Measurements from ENCODE around the gene STARD7.
"Not testable (repeated sequence)": the region's sequence is repeated elsewhere in the genome, so short reads cannot be mapped to it uniquely, and the experiment has no call there.

Gene STARD7, protein sequence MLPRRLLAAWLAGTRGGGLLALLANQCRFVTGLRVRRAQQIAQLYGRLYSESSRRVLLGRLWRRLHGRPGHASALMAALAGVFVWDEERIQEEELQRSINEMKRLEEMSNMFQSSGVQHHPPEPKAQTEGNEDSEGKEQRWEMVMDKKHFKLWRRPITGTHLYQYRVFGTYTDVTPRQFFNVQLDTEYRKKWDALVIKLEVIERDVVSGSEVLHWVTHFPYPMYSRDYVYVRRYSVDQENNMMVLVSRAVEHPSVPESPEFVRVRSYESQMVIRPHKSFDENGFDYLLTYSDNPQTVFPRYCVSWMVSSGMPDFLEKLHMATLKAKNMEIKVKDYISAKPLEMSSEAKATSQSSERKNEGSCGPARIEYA

DNA sequence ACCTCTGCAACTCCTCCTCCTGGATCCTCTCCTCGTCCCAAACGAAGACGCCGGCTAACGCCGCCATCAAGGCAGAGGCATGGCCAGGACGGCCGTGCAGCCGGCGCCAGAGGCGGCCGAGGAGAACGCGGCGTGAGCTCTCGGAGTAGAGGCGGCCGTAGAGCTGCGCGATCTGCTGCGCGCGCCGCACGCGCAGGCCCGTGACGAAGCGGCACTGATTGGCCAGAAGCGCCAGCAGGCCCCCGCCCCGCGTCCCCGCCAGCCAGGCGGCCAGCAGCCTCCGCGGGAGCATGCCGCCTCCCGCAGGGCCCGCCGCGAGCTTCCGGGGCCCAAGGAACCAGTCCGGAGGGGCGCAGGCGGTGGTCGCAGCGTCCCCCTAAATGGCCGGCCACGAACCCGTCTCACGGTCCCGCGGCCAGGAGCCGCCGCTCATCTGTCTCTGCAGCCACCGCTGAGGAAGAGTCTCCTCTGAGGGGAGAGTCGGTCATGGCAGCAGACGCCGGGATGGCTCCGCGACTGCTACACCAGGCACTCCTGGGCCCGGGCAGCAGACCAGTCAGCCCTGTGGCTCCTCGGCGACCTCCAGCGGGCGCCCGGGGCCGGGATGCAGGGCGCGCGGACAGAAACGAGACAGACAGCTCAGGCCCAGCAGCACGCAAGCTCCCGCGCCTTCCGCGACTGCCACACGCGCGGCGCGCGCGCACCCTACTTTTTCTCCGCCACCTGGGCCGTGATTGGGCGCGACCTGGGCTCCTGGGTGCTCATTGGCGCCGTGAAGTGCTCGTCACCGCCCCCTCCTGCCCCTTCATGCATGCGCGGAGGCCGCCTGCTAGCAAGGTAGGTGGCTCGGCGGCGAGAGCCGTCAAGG is at the start of gene STARD7:
Gene STARD7, minus strand, starts transcription at position 685 of the 868 bp plus-strand sequence. Its CDS starts 393 bp downstream, at position 292.
- peak; percentile 96 for DNase-seq (ENCODE audit: low read depth)

GRCh38 chr2:96257744-96258143 is 49.1 kb upstream of the STARD7 start:
- DNase-seq (ENCODE audit: low read depth) = not testable (repeated sequence)

GRCh38 chr2:96256611-96257113 is 48.0 kb upstream of the STARD7 start:
- DNase-seq (ENCODE audit: low read depth) = no peak

DNA sequence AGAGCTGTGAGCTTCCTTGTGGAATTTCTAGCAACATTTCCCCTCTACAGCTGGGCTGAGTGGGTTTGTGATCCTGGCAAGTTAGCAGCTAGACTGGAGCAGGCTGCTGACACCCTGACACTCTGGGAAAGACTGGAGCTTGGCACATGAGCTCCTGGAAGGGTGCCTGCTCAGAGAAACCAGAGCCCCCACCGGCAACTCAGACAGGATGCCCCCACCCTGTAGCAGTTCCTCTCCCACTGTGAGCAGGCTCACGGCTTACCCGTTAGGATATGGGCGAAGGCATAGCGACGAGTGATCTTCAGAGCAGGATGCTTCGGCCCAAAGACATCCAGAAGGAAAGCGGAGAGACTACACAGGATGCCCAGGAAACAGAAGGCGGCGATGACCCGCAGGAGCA is 45.9 kb upstream of the STARD7 start:
- no peak for DNase-seq (ENCODE audit: low read depth)

DNA sequence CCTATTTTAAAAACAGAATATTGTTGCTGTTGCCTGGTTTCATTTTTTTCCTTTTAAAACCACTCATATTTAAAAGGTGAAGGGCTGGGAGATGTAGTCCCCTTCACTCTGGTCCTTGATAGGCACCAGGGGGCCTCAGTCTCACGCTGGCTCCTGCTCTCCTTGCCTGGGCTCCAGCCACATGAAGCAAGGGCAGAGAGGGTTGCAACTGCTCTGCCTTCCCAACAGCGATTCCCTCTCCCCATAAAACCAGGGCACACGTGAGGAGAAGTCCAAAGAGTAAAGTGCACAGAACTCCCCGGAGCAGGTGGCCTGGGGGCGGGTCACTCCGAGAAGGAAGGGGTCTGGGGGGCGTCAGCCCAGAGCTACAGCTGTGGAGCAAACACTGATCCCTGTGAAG is 44.4 kb upstream of the STARD7 start:
- no peak for DNase-seq (ENCODE audit: low read depth)

DNA sequence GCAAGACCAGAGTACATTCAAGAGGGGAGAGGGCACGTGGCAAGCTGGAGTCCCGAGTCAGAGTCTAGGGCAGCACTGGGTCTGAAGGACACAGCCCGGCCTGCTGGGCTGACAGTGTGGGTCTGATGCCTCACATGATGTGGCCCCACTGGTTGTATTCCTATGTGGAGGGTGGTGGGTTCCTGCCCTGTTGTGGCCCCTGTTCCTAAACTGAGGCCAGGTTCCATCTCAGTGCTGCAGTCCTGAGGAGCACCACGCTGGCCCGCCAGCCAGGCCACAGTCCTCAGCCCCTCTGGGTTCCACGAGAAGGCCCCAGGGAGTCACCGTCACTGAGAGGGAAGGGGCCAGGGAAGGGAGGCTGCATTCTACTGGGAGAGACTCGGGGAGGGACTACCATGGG is 43.9 kb upstream of the STARD7 start:
- DNase-seq (ENCODE audit: low read depth) = no peak

DNA sequence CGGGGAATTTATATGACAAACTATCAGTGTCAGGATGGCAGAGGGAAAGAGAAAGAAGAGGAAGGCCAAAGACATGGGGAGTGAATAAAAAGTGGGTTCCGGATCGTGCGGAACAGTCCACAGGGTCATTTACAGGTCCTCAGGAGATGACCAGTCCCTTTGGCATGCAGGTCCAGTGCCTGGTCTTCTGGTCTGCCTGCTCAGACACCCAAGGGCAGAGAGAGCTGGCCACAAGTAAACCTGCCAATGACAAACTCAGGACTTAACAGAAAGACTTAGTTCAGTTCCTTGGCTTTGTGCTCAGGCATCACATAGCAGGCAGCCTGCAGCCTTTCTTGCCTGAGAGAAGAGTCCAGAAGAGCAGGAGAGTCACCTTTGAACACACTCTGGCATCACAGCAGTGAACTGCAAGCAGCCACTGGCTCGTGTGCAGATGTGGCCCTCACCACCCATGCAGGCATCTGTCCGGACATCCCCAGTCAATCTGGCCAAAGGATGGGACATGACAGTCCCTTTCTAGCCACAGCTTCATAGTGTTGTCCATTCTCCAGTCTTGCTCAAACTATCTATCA is 43.2 kb upstream of the STARD7 start:
- no peak for DNase-seq (ENCODE audit: low read depth)

GRCh38 chr2:96250188-96250587 is 41.6 kb upstream of the STARD7 start:
- DNase-seq (ENCODE audit: low read depth) = no peak

DNA sequence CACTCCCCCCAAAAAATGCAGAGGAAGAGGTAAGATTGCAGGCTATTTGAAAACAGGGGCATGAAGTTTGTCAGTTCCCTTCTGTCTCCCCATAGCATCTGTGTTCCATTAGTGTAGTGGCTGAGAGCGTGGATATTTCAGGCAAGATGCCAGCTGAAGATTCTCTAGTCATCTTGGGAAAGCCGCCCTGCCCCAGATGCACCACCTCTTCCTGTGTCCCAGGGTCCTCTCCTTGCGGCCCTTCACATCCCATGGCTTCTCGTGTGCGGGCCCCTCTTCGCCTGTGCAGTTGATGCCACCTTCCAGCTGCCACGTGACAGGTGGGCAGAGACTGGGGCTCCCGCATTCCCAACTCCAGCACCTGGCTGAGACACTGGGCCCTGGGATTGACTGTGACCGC is 41.0 kb upstream of the STARD7 start:
- no peak for DNase-seq (ENCODE audit: low read depth)

- no peak for DNase-seq (ENCODE audit: low read depth)
Measured at GRCh38 chr2:96248624-96249023, 40.0 kb upstream of the STARD7 start.

DNA sequence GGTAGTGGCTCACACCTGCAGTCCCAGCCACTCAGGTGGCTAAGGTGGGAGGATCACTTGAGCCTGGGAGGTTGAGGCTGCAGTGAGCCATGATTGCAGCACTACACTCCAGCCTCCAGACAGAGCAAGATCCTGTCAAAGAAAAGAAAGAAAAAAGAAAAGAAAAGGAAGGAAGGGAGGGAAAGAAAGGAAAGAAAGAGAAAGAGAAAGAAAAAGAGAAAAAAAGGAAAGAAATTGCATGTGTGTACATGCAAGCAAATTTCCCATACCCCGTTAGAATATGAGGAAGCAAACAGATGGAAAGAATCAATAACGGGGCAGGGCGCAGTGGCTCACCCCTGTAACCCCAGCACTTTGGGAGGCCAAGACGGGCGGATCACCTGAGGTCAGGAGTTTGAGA is 39.3 kb upstream of the STARD7 start:
- DNase-seq (ENCODE audit: low read depth) = no peak

DNA sequence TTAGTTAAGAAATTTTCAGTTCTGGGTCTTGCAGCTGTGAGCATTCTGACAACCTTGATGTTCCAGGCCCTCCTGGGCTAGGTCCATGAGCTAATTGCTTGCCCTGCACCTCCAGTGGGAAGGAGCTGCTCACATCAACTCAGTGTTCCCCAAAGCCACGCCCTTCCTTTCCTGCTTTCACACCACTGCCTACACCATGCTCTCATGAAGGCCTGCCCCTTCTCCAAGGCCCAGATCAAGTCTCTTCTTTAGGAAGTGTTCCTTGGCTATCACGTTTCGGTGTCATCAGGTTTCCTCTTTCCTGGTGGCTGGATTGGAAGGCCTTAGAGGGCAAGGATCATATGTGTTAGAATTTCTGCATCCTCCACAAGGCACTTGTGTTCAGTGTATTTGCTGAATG is 38.4 kb upstream of the STARD7 start:
- no peak for DNase-seq (ENCODE audit: low read depth)

DNA sequence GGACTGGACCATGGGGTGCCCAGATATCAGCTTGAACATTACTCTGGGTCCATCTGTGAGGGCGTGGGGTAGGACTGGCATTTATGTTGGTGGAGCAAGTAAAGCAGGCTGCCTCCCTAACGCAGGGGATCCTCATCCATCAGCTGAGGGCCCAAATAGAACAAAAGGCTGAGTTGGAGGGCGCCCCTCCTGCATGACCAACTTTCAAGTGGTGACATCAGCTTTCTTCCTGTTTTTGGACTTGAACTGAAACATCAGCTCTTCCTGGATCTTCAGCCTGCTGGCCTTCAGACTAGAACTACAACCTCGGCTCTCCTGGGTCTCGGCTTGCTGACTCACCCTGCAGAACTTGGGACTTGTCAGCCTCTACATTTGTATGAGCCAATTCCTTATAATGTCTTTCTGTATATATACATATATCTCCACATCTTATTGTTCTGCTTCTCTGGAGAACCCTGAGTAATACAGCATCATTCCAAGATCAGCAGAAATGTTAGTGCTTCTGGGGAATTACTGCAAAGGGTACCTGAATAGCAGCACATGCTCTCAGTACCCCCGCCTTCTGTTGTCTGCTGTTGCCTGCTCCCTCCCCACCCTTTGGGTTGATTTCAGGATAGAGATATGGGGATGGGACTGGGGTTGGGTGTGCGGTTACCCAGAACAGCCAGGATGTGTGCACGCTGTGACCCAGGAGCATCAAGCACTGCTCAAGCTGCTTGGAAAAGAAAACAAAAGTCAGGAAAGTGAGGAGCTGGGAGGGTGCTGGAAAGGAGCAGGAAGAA is 37.2 kb upstream of the STARD7 start:
- no peak for DNase-seq (ENCODE audit: low read depth)

- DNase-seq (ENCODE audit: low read depth) = no peak
Measured at GRCh38 chr2:96243843-96244242, 35.2 kb upstream of the STARD7 start.

GRCh38 chr2:96241900-96242611 is 33.4 kb upstream of the STARD7 start:
- no peak for DNase-seq (ENCODE audit: low read depth)

- no peak for DNase-seq (ENCODE audit: low read depth)
Measured at GRCh38 chr2:96241227-96241626, 32.6 kb upstream of the STARD7 start.

- no peak for DNase-seq (ENCODE audit: low read depth)
Measured at GRCh38 chr2:96240341-96241038, 31.9 kb upstream of the STARD7 start.

- DNase-seq (ENCODE audit: low read depth) = no peak
Measured at GRCh38 chr2:96239745-96240264, 31.2 kb upstream of the STARD7 start.

- DNase-seq (ENCODE audit: low read depth) = no peak
Measured at GRCh38 chr2:96239091-96239490, 30.5 kb upstream of the STARD7 start.

- no peak for DNase-seq (ENCODE audit: low read depth)
Measured at GRCh38 chr2:96238266-96238665, 29.6 kb upstream of the STARD7 start.

Measured in stimulated activated CD8-positive, alpha-beta memory T cell treated with anti-CD3 and anti-CD28 coated beads, Interleukin-12 subunit alpha, Interleukin-12 subunit beta, amount 100 ng/mL, for 4 hours (primary cell).